Thoracic aorta (tissue), 2 donors: ENCODE data around the gene GSTA5. TPM values are rescaled to one million over a fixed set of nuclear protein-coding genes. Genes with fewer than 3 reads are reported as not detected.
A peak's percentile ranks its signal among the peaks of the same experiment; 100 is the strongest.

Experiments used
- ATAC-seq: fragments of 150-250 bp; one replicate; pipeline ENCODE4 v1.8.0; 2017; ENCODE audit warnings: low read depth; ENCODE audit not compliant: insufficient number of reproducible peaks, low FRiP score
- DNase-seq: peaks from one replicate; pipeline ENCODE4 v3.0.0-alpha.2; 2020; ENCODE audit warnings: low spot score
- H3K27ac ChIP-seq, 2 donors: fragments of 200-600 bp; sonication (generic); 1 replicate in 1 of 2; 2 replicates in 1 of 2; pipeline ENCODE4 v1.5.1; 2016; ENCODE audit warnings: mild to moderate bottlenecking in 2 of 2, moderate library complexity in 2 of 2
- H3K27me3 ChIP-seq: fragments of 200-600 bp; sonication (generic); replicated peaks from 2 replicates; pipeline ENCODE4 v1.6.0; 2016; ENCODE audit warnings: mild to moderate bottlenecking; ENCODE audit not compliant: insufficient read depth
- H3K36me3 ChIP-seq: fragments of 200-600 bp; sonication (generic); one replicate; pipeline ENCODE4 v1.5.1; 2016
- H3K4me1 ChIP-seq, 2 donors: fragments of 200-600 bp; sonication (generic); 1 replicate in 1 of 2; 2 replicates in 1 of 2; pipeline versions ENCODE4 v1.5.1 to v1.6.0; 2016; ENCODE audit warnings: low read depth in 2 of 2, mild to moderate bottlenecking in 1 of 2; ENCODE audit not compliant: control insufficient read depth in 1 of 2
- H3K4me3 ChIP-seq: fragments of 200-600 bp; sonication (generic); 2 replicates; pipeline ENCODE4 v1.5.1; 2016; ENCODE audit warnings: mild to moderate bottlenecking
- H3K9me3 ChIP-seq: fragments of 200-600 bp; sonication (generic); 2 replicates; pipeline ENCODE4 v1.5.1; 2016
- total RNA-seq, 2 donors: library from RNA; depleted of rRNA; stranded (reverse); fragments of >200 nt; gene quantifications; one replicate each; pipeline versions ENCODE4 v1.1.0 to v1.2.3, GENCODE V29; 2016
- TF ChIP-seq, protein P1 (sequence below): fragments of 200-600 bp; sonication (generic); IDR thresholded peaks from one replicate; pipeline ENCODE4 v1.5.1; 2019; ENCODE audit warnings: antibody characterized with exemption

The GSTA5 gene
- not detected for total RNA-seq

DNA sequence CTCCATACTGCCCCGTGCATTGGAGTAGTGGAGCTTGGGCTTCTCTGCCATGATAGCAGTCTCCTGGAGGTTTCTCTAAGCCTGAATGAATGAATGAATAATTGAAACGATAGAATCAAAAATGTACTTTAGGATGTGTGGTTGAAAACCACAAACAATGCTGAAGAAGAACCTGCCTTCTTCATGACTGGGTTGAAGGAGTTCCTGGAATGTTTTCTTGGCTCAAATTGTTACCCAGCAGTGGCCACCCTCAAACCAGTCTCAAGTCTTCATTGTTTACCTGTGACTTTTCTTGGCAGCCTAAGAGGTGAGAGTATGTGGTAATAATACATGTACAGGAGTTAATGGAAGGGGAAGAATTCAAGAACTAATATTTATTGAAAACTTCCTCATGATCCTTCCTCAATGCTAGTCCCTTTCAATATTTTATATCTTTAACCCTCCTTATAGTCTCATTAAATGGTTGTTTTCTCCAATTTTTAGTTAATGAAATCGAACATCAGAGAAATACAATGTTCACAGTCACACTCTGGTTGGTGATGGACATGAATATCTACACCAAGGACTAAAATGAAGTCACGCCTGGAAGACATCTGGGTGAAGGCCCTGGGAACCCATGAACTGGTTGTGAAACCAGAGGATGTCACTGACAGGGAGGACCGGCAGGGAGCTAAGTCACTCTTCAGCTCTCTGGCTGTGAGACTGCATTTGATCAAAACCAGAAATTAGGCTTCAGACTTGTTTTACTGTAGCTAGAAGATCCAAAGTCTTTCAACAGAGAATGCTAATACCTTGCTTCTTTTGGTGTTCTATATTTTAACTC lies at the start of gene GSTA5:
TSS of gene GSTA5 (minus strand) at position 51 of the 823 bp plus-strand sequence.
- TF ChIP-seq, protein P1, sequence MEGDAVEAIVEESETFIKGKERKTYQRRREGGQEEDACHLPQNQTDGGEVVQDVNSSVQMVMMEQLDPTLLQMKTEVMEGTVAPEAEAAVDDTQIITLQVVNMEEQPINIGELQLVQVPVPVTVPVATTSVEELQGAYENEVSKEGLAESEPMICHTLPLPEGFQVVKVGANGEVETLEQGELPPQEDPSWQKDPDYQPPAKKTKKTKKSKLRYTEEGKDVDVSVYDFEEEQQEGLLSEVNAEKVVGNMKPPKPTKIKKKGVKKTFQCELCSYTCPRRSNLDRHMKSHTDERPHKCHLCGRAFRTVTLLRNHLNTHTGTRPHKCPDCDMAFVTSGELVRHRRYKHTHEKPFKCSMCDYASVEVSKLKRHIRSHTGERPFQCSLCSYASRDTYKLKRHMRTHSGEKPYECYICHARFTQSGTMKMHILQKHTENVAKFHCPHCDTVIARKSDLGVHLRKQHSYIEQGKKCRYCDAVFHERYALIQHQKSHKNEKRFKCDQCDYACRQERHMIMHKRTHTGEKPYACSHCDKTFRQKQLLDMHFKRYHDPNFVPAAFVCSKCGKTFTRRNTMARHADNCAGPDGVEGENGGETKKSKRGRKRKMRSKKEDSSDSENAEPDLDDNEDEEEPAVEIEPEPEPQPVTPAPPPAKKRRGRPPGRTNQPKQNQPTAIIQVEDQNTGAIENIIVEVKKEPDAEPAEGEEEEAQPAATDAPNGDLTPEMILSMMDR: no peak
- Histone ChIP-seq H3K27ac (no peak within 1 kb of the TSS), H3K4me1 (no peaks in the 10 kb centered on the region), H3K27me3 (no peaks in the 10 kb centered on the region), H3K9me3 (no peaks in the 10 kb centered on the region), H3K36me3 (no peaks in the 10 kb centered on the region), H3K4me3 (no peak within 1 kb of the TSS)
- DNase-seq (no peak), ATAC-seq (no peak)

DNA sequence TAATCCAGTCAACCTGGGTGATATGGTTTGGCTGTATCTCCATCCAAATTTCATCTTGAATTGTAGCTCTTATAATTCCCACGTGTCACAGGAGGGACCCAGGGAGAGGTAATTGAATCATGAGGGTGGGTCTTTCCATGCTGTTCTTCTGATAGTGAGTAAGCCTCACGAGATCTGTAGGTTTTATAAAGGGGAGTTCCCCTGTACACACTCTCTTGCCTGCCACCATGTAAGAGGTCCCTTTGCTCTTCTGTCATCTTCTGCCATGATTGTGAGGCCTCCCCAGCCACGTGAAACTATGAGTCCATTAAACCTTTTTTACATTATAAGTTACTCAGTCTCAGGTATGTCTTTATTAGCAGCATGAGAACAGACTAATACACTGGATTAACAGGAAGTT lies 49.4 kb upstream of the GSTA5 start:
- ATAC-seq (no peak), DNase-seq (no peak)
- Histone ChIP-seq H3K27me3 (no peaks in the 10 kb centered on the region), H3K27ac (no peak overlapping the region), H3K36me3 (no peaks in the 10 kb centered on the region), H3K4me3 (no peak overlapping the region), H3K4me1 (no peaks in the 10 kb centered on the region), H3K9me3 (no peaks in the 10 kb centered on the region)
- TF ChIP-seq, protein P1: no peak

DNA sequence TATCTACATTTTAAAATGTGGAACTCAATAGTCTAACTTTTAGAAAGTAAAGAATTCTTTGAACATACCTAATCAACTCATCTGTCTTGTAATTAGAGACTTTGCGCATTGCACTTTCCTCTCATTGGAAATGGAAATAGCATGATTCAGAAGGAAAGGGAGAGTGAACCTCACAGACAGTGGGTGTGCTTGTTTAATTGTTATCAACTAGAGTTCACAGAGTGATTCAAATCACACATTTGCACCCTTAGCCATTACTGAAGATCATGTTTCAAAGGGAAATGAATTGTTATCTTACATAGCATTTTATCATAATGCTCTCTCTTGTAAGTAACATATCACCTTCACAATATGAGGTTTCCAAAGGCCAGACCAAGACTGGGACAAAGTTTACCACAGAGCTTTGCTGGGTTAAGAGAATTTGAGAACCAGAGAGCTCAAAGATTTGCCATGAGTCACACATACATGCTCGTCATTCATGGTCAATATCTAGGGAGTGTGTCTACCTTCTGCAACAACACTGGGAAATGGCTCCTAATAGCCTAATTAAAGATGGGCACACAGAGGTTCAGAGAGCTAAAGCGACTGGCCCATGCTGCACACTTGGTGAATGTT lies 47.4 kb upstream of the GSTA5 start:
- H3K9me3 ChIP-seq: no peaks in the 10 kb centered on the region
- H3K4me3 ChIP-seq: no peak overlapping the region
- TF ChIP-seq, protein P1: no peak
- no peaks in the 10 kb centered on the region for H3K4me1 ChIP-seq
- no peak overlapping the region for H3K27ac ChIP-seq
- no peak for DNase-seq
- H3K27me3 ChIP-seq: no peaks in the 10 kb centered on the region
- H3K36me3 ChIP-seq: no peaks in the 10 kb centered on the region
- ATAC-seq: no peak

DNA sequence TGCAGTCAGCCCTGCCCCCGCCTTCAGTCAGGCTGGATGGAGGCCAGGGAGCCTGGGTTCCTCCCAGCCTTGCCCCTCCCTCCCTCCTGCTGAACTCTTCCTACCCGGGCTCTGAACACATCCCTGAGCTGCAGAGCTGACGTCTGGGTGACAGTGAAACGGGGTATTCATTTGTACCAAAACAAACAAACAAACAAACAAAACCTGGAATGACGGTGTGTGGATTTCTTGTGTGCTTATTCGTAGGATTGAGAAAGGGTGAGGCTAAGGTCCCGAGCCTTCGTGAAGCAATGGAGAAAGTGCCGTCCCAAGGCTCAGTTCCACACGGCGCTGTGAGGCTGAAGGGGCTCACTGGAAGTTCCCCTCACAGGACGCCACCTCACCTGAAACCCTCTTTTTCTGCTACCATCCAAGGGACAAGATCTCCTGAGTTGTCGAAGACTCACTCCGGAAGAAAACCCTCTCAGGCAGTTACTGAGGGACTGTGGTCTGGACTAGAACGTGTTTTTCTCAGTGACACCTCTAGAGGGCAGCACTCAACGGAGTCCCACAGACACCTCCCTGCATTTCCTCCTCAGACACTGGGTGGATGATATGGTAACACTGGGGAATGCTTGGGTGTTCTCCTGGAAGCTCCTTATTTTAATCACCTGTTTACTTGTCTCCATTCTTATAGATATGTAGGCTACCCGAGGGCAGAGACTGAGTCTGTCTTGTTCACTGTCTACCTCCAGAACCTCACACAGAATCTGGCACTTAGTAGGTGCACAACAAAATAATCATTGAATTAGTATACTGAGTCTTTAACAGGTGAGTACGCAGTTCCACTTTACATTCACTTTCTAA lies 41.6 kb upstream of the GSTA5 start:
- Histone ChIP-seq H3K27ac (no peak overlapping the region), H3K27me3 (no peaks in the 10 kb centered on the region), H3K4me3 (peak overlapping the region; percentile 75), H3K4me1 (no peaks in the 10 kb centered on the region), H3K9me3 (no peaks in the 10 kb centered on the region), H3K36me3 (no peaks in the 10 kb centered on the region)
- peak; percentile 8 for DNase-seq
- TF ChIP-seq, protein P1: peak; percentile 76
- ATAC-seq: peak; percentile 87

DNA sequence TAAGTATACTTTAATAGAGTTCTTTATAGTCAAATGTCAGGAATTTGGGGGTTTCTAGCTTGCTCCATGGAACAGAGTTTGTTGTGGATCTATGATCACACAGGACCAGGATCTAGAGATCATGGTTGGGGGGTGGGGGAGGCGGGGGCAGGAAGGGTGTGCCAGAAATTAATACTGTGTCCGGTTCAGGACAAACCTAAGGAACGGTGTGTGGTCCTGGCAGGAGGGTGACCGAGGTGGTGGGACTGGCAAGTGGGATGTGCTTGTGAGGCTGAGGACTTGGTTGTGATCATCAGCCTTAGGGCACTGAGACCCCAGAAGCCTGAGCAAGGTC lies 41.0 kb upstream of the GSTA5 start:
- DNase-seq: no peak
- Histone ChIP-seq H3K36me3 (no peaks in the 10 kb centered on the region), H3K9me3 (no peaks in the 10 kb centered on the region), H3K4me3 (peak overlapping the region; percentile 75), H3K27ac (no peak overlapping the region), H3K27me3 (no peaks in the 10 kb centered on the region), H3K4me1 (no peaks in the 10 kb centered on the region)
- TF ChIP-seq, protein P1: no peak
- ATAC-seq: no peak
